ENCODE measurements around the gene MND1. TPM values are rescaled to one million over a fixed set of nuclear protein-coding genes. Genes with fewer than 3 reads are reported as not detected.

Gene MND1
- total and polyA plus RNA-seq, 12 donors: 0.36 to 9.5 (median 0.53) TPM; not detected in 3

DNA sequence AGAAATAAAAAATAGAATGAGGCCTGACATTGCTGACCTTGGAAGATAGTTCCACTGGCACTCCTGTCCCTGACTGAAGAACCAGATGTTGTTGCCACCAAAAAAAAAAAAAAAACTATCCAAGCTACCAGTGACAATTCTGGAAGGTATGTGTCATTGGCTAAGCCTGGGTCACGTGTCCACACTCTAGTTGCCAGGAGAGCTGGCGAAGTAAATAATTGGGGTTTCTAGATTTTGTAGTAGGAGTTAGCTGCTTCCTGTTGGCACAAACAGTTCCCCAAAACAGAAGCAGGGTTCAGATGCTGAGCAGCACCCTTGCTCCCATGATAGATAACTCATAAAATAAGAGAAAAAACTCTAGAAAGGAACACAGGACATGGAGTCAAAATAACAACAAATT, 20.5 kb downstream of the MND1 start:
- no peaks in the 10 kb centered on the region for H3K4me1 ChIP-seq (replicated peaks in 1 of 2)

DNA sequence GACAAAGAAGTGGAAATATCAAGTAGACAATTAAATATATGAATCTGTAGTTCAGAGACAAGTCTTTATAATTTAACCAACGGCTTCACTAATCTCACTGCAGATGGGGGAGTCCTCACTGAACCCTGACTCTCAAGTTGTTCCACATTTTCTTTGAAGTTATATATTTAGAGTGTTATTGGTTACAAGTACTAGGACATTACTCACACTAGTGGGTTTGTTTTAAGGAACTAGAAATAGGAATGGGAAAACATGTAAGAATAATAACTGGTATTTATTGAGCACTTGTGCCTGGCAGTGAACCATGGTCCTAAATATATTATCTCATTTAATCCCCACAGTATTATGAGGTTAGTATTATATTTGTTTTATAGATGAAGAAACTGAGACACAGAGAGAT, 22.0 kb downstream of the MND1 start:
- Histone ChIP-seq H3K36me3 (replicated peaks in 1 of 2) (no peaks in the 10 kb centered on the region), H3K9me3 (replicated peaks in 1 of 3) (no peaks in the 10 kb centered on the region), H3K4me1 (replicated peaks in 1 of 2) (no peaks in the 10 kb centered on the region), H3K27me3 (no peaks in the 10 kb centered on the region), H3K4me3 (no peak overlapping the region), H3K27ac (no peak overlapping the region)
- DNase-seq: no peak
- TF ChIP-seq, protein P1, sequence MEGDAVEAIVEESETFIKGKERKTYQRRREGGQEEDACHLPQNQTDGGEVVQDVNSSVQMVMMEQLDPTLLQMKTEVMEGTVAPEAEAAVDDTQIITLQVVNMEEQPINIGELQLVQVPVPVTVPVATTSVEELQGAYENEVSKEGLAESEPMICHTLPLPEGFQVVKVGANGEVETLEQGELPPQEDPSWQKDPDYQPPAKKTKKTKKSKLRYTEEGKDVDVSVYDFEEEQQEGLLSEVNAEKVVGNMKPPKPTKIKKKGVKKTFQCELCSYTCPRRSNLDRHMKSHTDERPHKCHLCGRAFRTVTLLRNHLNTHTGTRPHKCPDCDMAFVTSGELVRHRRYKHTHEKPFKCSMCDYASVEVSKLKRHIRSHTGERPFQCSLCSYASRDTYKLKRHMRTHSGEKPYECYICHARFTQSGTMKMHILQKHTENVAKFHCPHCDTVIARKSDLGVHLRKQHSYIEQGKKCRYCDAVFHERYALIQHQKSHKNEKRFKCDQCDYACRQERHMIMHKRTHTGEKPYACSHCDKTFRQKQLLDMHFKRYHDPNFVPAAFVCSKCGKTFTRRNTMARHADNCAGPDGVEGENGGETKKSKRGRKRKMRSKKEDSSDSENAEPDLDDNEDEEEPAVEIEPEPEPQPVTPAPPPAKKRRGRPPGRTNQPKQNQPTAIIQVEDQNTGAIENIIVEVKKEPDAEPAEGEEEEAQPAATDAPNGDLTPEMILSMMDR (IDR thresholded peaks at IDR 0.05): no peak
- TF ChIP-seq POLR2A (IDR thresholded peaks at IDR 0.05): no peak
- WGBS, 4 donors: 81 to 97% (median 93%) methylated on average over 1 of the region's 1 CpG
- intact Hi-C loops (cut with DNase I): no loop called here

More for the DNA sequence above, 20.5 kb downstream of the MND1 start:
- Histone ChIP-seq H3K9me3 (replicated peaks in 1 of 3) (no peaks in the 10 kb centered on the region), H3K36me3 (replicated peaks in 1 of 2) (no peaks in the 10 kb centered on the region), H3K27ac (no peak overlapping the region), H3K4me3 (no peak overlapping the region), H3K27me3 (no peaks in the 10 kb centered on the region)
- intact Hi-C loops (cut with DNase I): no loop called here
- no peak for TF ChIP-seq POLR2A (IDR thresholded peaks at IDR 0.05)
- TF ChIP-seq, protein P1 (IDR thresholded peaks at IDR 0.05): no peak
- DNase-seq: peak in 2 of 7 donors; percentile 5 to 20
- WGBS, 4 donors: 80 to 89% (median 84%) methylated on average over 2 of the region's 2 CpGs

DNA sequence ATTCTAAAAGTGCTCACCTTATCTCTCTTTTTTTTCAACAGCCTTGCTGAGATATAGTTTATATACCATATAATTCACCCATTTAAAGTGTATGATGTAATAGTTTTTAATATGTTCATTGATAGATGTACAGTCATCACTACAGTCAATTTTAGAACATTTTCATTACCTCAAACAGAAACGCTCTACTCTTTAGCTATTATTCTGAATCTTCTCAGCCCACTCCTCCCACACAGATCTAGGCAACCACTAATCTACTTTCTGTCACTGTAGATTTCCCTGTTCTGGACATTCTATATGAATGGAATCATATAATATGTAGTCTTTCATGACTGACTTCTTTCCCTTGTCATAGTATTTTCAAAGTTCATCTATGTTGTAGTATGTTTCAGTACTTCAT, 22.6 kb downstream of the MND1 start:
- H3K9me3 ChIP-seq (replicated peaks in 1 of 3): no peaks in the 10 kb centered on the region
- no peaks in the 10 kb centered on the region for H3K36me3 ChIP-seq (replicated peaks in 1 of 2)
- TF ChIP-seq, protein P1 (IDR thresholded peaks at IDR 0.05): no peak
- no peak for TF ChIP-seq POLR2A (IDR thresholded peaks at IDR 0.05)
- no peaks in the 10 kb centered on the region for H3K27me3 ChIP-seq
- H3K4me1 ChIP-seq (replicated peaks in 1 of 2): no peaks in the 10 kb centered on the region
- no peak for DNase-seq
- 85 to 97% (median 90%) methylated on average over 1 of the region's 1 CpG for WGBS, 4 donors
- H3K27ac ChIP-seq: no peak overlapping the region
- intact Hi-C loops (cut with DNase I): no loop called here
- no peak overlapping the region for H3K4me3 ChIP-seq

DNA sequence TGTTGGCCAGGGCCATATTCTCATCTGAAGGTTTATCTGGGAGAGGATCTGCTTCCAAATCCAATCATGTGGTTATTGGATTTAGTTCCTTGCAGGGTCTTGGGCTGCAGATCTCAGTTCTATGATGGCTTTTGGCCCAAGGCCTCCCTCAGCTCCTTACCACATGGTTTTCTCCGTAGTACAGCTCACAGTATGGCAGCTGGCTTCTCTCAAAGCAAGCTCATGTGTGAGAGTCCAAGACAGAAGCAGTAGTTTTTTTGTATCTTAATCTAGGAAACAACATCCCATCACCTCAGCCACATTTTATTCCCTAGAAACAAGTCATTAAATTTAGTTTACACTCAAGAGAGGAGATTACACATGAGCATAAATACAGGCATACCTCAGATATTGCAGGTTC, 24.5 kb downstream of the MND1 start:
- Histone ChIP-seq H3K27me3 (no peaks in the 10 kb centered on the region), H3K36me3 (replicated peaks in 1 of 2) (no peaks in the 10 kb centered on the region), H3K27ac (no peak overlapping the region), H3K9me3 (replicated peaks in 1 of 3) (no peaks in the 10 kb centered on the region), H3K4me1 (replicated peaks in 1 of 2) (no peaks in the 10 kb centered on the region), H3K4me3 (no peak overlapping the region)
- intact Hi-C loops (cut with DNase I): no loop called here
- DNase-seq: no peak
- no peak for TF ChIP-seq POLR2A (IDR thresholded peaks at IDR 0.05)
- TF ChIP-seq, protein P1 (IDR thresholded peaks at IDR 0.05): no peak
- 96 to 100% (median 98%) methylated on average over 1 of the region's 1 CpG for WGBS, 4 donors
